ENCODE measurements around the gene SF3B3.

SF3B3 gene

GRCh38 chr16:70600730-70601129, 77.1 kb downstream of the SF3B3 start:
- H3K27ac Mint-ChIP-seq, result no peak overlapping the region
- no peaks in the 10 kb centered on the region for H3K4me1 Mint-ChIP-seq
- no peaks in the 10 kb centered on the region for H3K36me3 Mint-ChIP-seq (ENCODE audit: low read depth)
- H3K9me3 Mint-ChIP-seq, result no peaks in the 10 kb centered on the region
- DNase-seq, result no peak
- peaks cover 29% of the 10 kb centered on the region for H3K27me3 Mint-ChIP-seq (ENCODE audit: low read depth, poor library complexity)
- no peak overlapping the region for H3K4me3 Mint-ChIP-seq
- TF ChIP-seq, protein P1, sequence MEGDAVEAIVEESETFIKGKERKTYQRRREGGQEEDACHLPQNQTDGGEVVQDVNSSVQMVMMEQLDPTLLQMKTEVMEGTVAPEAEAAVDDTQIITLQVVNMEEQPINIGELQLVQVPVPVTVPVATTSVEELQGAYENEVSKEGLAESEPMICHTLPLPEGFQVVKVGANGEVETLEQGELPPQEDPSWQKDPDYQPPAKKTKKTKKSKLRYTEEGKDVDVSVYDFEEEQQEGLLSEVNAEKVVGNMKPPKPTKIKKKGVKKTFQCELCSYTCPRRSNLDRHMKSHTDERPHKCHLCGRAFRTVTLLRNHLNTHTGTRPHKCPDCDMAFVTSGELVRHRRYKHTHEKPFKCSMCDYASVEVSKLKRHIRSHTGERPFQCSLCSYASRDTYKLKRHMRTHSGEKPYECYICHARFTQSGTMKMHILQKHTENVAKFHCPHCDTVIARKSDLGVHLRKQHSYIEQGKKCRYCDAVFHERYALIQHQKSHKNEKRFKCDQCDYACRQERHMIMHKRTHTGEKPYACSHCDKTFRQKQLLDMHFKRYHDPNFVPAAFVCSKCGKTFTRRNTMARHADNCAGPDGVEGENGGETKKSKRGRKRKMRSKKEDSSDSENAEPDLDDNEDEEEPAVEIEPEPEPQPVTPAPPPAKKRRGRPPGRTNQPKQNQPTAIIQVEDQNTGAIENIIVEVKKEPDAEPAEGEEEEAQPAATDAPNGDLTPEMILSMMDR (IDR thresholded peaks at IDR 0.05), result no peak

DNA sequence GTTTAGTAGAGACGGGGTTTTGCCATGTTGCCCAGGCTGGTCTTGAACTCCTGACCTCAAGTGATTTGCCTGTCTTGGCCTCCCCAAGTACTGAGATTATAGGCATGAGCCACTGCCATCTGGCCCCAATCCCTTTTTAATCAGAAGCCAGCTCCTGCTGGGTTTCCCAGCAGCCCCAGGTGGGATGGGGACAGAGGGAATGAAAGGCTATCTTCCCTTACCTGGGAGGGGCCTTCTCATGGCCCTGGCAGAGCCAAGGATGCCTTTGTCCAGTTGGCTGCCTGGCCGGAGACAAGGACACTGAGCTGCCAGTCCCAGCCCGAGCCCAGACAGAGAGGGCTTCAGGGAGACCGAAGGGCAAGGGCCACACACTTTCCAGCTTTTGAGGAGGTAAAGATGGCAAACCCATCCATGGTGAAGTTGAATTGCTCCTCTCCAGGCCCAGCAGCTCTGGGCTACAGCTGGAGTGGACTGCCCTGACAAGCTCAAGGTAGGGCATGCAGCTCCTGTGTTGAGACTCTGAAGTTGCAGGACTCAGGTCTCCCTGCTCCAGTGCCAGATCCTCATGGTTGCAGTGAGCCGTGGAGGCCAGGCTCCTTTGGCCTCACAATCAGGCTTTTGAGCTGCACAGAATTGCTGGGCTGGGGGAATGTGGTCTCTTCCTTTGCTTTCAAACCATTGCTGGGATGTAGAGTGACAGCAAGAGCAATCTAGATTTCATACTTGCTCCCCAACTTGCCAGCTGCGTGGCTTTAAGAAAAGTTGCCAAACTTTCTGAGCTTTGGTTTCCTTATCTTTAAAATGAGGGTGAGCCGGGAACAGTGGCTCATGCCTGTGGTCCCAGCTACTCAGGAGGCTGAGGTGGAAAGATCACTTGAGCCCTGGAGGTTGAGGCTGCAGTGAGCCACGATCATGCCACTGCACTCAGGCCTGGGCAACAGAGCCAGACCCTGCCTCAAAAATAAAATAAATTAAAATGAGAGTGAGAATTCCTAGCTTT, 78.3 kb downstream of the SF3B3 start:
- Mint-ChIP-seq H3K9me3 (no peaks in the 10 kb centered on the region), H3K27me3 (ENCODE audit: low read depth, poor library complexity) (peaks cover 30% of the 10 kb centered on the region), H3K27ac (no peak overlapping the region), H3K4me3 (no peak overlapping the region), H3K4me1 (no peaks in the 10 kb centered on the region), H3K36me3 (ENCODE audit: low read depth) (no peaks in the 10 kb centered on the region)
- TF ChIP-seq, protein P1 (IDR thresholded peaks at IDR 0.05), result no peak
- no peak for DNase-seq

DNA sequence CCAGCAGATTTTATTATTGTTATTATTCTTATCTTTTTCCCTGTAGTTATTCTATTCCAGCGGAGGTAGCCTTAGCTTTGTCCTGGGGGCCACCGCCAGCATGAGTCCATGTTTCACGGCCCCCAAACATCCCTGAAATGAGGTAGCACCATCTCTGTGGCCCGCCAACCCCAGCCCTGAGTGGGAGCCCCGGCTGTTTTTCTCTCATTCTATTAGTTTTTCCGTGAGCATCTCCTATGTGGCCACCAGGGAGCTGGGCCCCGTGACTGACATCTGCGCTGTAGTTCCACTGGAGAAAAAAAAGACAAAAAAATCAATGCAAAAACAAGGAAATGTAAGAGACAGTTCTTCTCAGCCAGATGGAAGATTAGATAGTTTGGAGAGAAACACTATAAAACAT, 79.2 kb downstream of the SF3B3 start:
- no peaks in the 10 kb centered on the region for H3K36me3 Mint-ChIP-seq (ENCODE audit: low read depth)
- H3K27ac Mint-ChIP-seq, result no peak overlapping the region
- H3K27me3 Mint-ChIP-seq (ENCODE audit: low read depth, poor library complexity), result peaks cover 26% of the 10 kb centered on the region
- no peak for DNase-seq
- H3K4me3 Mint-ChIP-seq, result no peak overlapping the region
- TF ChIP-seq, protein P1 (IDR thresholded peaks at IDR 0.05), result no peak
- H3K9me3 Mint-ChIP-seq, result no peaks in the 10 kb centered on the region
- no peaks in the 10 kb centered on the region for H3K4me1 Mint-ChIP-seq

DNA sequence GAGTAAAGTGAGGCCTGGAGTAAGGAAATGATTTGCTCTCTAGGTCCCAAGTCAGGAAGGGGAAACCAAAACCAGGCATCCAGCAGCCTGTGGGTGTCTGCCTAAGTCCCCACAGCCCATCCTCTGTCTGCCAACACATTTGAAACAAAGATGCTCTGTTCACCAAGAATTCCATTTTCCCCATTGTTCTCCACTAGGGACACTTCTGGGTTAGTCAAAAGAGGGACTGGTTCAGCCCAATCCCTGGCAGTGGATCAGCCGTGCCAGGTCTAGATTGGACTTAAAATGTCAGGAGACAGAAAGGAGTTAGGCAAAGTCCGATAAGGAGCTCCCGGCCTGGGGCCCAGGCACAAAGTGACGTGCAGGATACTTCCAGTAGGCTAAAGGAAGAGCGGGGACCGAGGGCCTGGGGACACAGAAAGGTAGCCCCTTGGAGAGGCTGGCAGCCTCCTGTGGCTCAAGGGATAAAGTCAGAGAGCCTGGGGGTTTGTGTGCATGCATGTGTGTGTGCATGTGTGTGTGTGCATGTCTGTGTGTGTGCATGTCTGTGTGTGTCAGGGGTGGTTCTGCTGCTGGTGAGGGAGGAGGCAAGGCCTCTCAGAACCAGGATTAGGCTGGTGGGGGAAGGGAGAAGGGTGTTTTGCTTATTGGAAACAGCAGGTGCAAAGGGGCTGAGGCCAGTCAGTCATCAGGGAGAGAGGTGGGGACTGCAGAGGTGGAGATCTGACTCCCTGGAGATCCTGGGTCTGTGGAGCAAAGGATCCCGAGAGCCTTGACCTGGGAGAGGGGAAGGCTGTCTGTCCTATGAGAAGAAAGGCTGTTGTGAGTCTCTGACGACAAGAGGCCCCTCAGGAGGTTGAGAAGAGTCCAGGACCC, 81.0 kb downstream of the SF3B3 start:
- Mint-ChIP-seq H3K27me3 (ENCODE audit: low read depth, poor library complexity) (peaks cover 19% of the 10 kb centered on the region), H3K9me3 (no peaks in the 10 kb centered on the region), H3K4me1 (no peaks in the 10 kb centered on the region), H3K27ac (peak overlapping the region; percentile 60), H3K4me3 (no peak overlapping the region), H3K36me3 (ENCODE audit: low read depth) (no peaks in the 10 kb centered on the region)
- TF ChIP-seq, protein P1 (IDR thresholded peaks at IDR 0.05), result no peak
- DNase-seq, result no peak

GRCh38 chr16:70605283-70605657, 81.7 kb downstream of the SF3B3 start:
- TF ChIP-seq, protein P1 (IDR thresholded peaks at IDR 0.05), result no peak

More at GRCh38 chr16:70605283-70605657, 81.7 kb downstream of the SF3B3 start:
- no peaks in the 10 kb centered on the region for H3K9me3 Mint-ChIP-seq
- DNase-seq, result no peak
- no peak overlapping the region for H3K4me3 Mint-ChIP-seq
- no peak overlapping the region for H3K27ac Mint-ChIP-seq
- H3K36me3 Mint-ChIP-seq (ENCODE audit: low read depth), result no peaks in the 10 kb centered on the region
- H3K27me3 Mint-ChIP-seq (ENCODE audit: low read depth, poor library complexity), result peaks cover 24% of the 10 kb centered on the region
- H3K4me1 Mint-ChIP-seq, result no peaks in the 10 kb centered on the region
